NOMO-1 (cell line): Measurements from ENCODE around the gene CHST15.

Experiments
- DNase-seq, 2 experiments: peaks; one replicate each; lab custom pipeline; 2025; ENCODE audit not compliant: unreplicated experiment in 2 of 2; lab: John Stamatoyannopoulos, UW

Gene CHST15

DNA sequence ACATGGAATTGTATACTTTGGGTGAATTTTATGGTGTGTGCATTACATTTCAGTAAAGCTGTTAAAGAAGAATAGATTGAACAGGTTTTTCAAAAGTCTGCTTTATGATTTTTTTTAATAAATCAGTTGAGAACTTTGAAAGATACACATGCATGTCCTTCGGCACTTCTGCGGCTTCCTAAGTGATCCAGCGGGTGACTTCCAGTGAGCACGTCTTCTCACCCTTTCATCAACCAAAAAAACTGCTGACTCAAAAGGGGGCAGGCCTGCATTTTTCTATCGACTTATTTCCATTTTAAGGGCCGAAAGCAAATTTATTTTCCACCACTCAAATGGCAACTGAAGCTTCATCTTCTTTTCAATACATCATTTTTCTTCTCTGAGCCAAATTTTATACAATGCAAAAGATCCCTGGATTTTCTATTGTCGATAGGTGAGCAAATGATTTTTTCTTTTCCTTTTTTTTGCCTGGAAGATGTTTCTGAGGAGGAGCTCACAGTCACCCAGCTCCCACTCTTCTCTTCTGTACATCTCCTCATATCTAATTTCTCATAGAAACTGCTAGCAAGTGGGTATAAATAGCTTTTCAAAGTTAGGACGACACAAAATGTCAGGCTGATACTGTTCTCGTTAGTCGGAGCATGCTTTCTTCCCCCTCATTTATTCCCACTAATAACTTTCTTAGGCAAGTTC is 10.2 kb downstream of the CHST15 start:
- DNase-seq = no peak

- DNase-seq = no peak
Observed at GRCh38 chr10:124082555-124082954, 10.8 kb downstream of the CHST15 start.

DNA sequence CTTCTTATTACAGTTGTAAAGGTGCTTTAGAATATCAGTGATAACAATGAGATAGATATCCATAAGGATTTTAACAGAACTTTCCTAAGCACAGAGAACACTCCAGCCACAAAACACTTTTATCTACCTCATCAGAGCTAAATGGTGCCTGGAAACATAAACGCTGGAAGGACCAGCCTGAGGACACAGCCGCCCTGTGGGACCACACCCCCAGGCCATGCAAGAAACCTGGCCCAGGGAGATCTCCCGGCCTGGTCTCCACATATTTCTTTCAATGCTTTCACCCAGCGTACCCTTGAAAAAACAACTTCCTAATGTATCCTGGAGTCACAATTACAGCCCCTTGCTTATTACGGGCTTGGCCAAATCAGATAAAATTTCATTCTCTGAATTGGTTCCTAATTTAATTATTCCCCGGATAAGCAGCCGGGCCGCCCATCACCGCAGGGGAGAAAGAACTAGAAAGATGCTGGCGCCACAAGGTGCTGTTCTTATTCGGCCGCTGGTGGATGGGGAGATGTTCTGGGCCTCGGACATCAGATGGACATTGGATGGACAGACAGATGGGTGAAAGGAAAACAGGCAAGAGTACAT is 11.8 kb downstream of the CHST15 start:
- DNase-seq = no peak

GRCh38 chr10:124079864-124080263 is 13.5 kb downstream of the CHST15 start:
- DNase-seq = no peak

DNA sequence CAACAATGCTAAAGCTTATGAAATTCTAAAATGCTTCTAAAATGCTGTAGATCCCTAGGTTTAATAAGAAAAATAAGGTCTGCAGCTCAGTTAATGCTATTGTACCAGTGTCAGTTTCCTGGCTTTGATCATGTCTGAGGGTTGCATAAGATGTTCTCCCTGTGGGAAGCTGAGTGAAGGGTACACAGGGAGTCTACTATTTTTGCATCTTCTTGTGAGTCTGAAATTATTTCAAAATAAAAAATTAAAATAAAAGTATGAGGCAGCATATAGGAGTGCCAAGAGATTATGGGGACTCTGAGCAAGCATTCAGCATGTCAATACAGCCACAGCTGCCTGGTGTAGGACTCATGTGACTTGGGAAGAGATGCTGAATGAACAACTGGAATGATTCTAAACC is 14.7 kb downstream of the CHST15 start:
- DNase-seq = no peak

DNA sequence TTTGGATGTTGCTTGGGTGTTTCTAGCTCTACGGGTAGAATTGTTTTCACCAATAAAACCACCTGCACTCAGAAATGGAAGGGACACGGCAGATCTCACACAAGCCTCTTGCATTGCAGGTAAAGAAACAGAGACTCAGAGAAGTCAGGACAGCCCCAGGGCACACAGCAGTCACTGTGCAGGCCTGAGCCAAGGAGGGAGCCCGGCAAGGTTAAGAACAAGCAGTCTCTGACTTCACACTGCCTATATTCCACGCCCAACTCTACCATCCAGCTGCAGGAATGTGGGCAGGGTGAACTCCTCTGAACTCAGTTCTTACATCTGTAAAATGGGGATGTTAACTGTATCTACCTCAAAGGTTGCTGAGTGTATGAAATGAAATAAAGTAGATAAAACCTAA is 15.4 kb downstream of the CHST15 start:
- no peak for DNase-seq

GRCh38 chr10:124077208-124077993 is 16.0 kb downstream of the CHST15 start:
- no peak for DNase-seq

- DNase-seq = no peak
Observed at GRCh38 chr10:124076148-124076733, 17.2 kb downstream of the CHST15 start.

GRCh38 chr10:124075231-124075955 is 18.0 kb downstream of the CHST15 start:
- no peak for DNase-seq

DNA sequence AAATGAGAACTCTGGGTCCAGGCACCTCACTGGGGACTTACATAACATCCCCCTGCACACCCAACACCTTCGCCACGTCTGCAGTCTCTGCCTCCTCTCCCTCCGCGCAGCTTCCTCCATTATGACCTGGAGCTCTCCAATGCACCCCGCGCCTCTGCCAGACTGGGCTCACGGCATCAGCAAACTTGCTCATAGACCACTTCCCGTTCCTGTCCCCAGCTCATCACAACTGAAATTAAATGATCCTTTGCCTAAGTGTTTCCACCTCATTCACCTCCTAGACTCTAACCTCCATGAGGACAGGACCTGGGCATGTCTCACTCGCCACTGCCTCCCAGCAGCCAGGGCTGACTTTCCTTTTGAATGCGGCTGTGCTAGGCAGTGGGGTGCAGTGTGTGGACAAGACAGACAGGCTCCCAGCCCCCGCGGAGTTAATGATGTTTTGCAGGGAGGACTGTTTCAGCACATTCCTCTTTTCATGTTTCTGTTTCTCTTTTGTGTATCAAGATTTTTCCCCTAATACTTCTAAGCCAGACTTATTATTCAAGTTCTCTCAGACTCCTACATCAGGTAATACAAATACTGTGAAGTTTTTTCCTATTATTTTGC is 18.8 kb downstream of the CHST15 start:
- DNase-seq = peak; percentile 76 to 86

GRCh38 chr10:124073978-124074377 is 19.4 kb downstream of the CHST15 start:
- no peak for DNase-seq

GRCh38 chr10:124072541-124072940 is 20.9 kb downstream of the CHST15 start:
- no peak for DNase-seq

DNA sequence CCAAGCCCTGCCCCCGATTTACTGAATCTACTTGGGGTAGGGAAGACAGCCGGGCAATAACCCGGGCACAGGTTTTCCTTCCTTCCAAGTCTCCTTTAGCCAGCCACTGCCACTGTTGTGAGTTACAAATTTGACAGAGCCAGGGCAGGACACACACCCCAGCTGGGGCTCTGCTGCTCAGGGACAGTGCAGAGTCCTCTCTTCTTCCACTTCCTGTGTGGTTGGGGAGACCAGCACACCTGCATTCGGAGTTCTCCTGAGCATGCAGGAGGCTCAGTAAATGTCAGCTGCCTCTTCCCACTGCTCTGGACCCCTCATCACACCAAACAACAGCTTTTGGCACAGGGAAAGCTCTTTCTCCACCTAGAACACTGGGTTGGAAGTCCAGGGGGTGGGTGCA is 21.3 kb downstream of the CHST15 start:
- no peak for DNase-seq

DNA sequence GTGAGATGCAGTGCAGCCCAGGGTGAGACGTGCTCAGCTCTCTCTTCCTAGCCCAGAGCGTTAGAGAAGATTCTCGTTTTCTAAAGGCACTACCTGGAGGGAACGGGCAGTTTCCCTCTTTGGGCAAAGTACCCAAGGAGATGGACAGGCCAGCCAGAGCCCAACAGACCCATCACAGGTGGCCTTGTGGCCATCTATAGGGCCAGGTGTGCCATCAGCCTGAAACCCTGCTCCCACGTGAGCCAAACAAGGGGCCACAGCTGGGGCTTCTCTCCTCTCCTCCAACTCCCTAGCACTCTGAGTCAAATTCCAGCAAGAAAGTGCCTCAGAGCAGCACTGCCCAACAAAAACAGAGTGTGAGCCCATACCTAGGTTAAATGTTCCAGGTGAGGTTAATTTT is 22.3 kb downstream of the CHST15 start:
- no peak for DNase-seq

GRCh38 chr10:124070666-124071065 is 22.7 kb downstream of the CHST15 start:
- no peak for DNase-seq

- DNase-seq = no peak
Observed at GRCh38 chr10:124069341-124070264, 23.8 kb downstream of the CHST15 start.

DNA sequence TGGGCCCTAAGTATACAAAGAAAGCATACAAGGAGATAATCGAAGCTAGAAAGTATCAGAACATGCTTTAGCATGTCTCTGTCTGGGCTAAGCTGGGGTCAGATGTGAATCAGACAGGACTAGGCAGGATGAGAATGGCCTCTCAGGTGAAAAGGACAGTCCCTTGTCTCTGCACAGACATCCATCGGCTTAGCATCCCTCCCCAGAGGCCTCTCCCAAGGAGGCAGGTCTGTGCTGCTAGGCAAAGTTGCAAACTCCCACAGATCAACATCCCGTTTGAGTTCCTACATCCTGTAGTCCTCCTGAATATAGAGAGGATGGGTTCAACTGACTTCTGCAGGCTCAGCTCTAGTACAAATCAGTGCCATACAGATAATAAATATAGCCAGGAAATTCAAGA is 24.5 kb downstream of the CHST15 start:
- no peak for DNase-seq

DNA sequence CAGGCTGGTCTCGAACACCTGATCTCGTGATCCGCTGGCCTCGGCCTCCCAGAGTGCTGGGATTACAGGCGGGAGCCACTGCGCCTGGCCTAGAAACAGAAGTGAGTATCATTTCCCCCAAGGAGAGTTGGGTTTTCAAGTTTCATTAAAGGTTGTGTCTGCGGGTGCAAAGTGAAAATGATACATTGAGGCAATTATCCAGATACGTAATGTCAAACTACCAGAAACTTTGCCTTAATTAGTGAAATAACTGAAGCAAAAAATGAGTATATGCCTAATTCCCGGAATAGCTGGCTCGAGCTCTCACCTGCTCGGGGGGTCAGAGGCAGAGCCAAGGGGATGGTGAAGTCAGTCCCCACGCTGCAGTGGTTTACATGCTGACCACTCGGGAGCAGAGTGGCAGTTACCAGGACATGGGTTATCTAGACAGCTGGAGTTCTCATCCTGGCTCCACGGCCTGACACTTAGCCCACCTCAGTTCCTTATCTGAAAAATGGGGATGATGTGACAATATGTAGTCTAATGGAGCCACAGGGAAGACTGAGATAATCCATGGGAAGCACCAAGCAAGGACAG is 25.5 kb downstream of the CHST15 start:
- no peak for DNase-seq
